Right lobe of liver (tissue), 6 donors: ENCODE results near the gene EIPR1. TPM values are rescaled to one million over a fixed set of nuclear protein-coding genes. Genes with fewer than 3 reads are reported as not detected.
A peak's percentile ranks its signal among the peaks of the same experiment; 100 is the strongest.

ENCODE experiments used
- ATAC-seq, 4 donors: fragments of 200-7000 bp; cut with Tn5 transposase; one replicate each; pipeline ENCODE4 v1.9.1; 2020; ENCODE audit warnings: mild to moderate bottlenecking in 4 of 4, moderate library complexity in 4 of 4
- DNase-seq, 3 donors: peaks; one replicate each; pipeline ENCODE4 v3.0.0-alpha.2; 2020
- H3K27ac ChIP-seq, 3 donors: fragments of 200-600 bp; one replicate each; pipeline ENCODE4 v1.8.0; 2022
- H3K27me3 ChIP-seq, 2 donors: fragments of 200-600 bp; one replicate each; pipeline ENCODE4 v1.8.0; 2022
- H3K36me3 ChIP-seq, 4 donors: fragments of 200-600 bp; sonication (generic) in 1 of 4; one replicate each; pipeline versions ENCODE4 v1.5.1 to v1.8.0; 2017 to 2022; ENCODE audit warnings: control low read depth in 1 of 4
- H3K4me1 ChIP-seq, 4 donors: fragments of 200-600 bp; sonication (generic) in 1 of 4; one replicate each; pipeline versions ENCODE4 v1.5.1 to v1.8.0; 2017 to 2022; ENCODE audit warnings: control low read depth in 1 of 4
- H3K4me3 ChIP-seq, 3 donors: fragments of 200-600 bp; one replicate each; pipeline ENCODE4 v1.8.0; 2022
- H3K9me3 ChIP-seq, 4 donors: fragments of 200-600 bp; sonication (generic) in 1 of 4; one replicate each; pipeline versions ENCODE4 v1.5.1 to v1.8.0; 2017 to 2022; ENCODE audit warnings: control low read depth in 1 of 4
- POLR2A ChIP-seq: fragments of 450-650 bp; IDR thresholded peaks from one replicate; pipeline ENCODE4 v1.6.1; 2017; ENCODE audit warnings: antibody characterized with exemption, mild to moderate bottlenecking
- WGBS: methylation state at CpG from one replicate; pipeline ENCODE4 v1.1.6; 2018; ENCODE audit warnings: low coverage, low lambda C conversion rate; ENCODE audit not compliant: insufficient coverage; ENCODE audit errors: missing lambda C conversion rate; 5-methylcytosine and 5-hydroxymethylcytosine counted together
- intact Hi-C, 2 donors: fragments of 100-400 bp; cut with DNase I; formaldehyde crosslinking; loops; one replicate each; pipeline versions ENCODE4 v1.11.2 to v1.14.1; 2022
- total RNA-seq, 6 experiments: library from RNA; depleted of rRNA in 2 of 6; stranded (reverse); fragments of >200 nt in 2 of 6; fragmentation: NEBNext Ultra II Directional in 3 of 6; extraction: Animal tissue kit (Norgen Biotek cat#: 25700) in 3 of 6; gene quantifications; one replicate each; pipeline versions ENCODE4 v1.1.0 to v1.2.4, GENCODE V29; 2016 to 2023
- TF ChIP-seq, protein P1 (sequence below), 4 donors: fragments of 200-600 bp in 3 of 4; fragments of 450-650 bp in 1 of 4; IDR thresholded peaks; one replicate each; pipeline versions ENCODE4 v1.5.1 to v1.8.0; 2016 to 2022; ENCODE audit warnings: antibody characterized with exemption in 4 of 4, mild to moderate bottlenecking in 2 of 4
- donor health status: DM: no; HTN: yes; CAD: no.
- donor health status: DM: no; HTN: no; CAD: no.
- donor health status: DM: no; HTN: no; CAD: no.
- donor health status: DM: no; HTN: yes; CAD: no.
- donor health status: DM: no; HTN: yes; CAD: no.

The EIPR1 gene
- total RNA-seq, 6 experiments from 2014 or later, result 6.8 to 40.6 (median 11.6) TPM

DNA sequence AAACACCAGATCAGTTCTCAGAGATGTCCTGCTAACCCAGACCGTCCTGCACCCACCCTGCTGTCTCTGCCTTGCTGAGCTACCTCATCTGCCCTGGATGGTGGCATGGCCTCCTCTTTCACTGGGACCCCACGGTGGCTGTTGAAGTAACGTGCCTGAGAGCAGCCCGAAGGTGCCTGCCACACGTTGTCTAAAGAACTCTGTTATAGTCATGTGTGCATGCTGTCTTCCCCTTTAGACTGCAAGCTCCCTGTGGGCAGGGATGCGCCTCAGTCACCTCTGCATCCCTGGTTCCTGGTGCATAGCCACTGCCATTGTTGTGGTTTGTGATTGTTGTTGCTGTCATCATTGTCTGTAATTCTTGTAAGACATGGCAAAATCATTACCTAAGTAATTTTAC lies 235.9 kb downstream of the EIPR1 start:
- DNase-seq (peak in 1 of 3 donors; percentile 16), ATAC-seq (no peak)
- Histone ChIP-seq H3K9me3 (no peaks in the 10 kb centered on the region), H3K27ac (no peak overlapping the region), H3K36me3 (no peaks in the 10 kb centered on the region), H3K4me3 (no peak overlapping the region), H3K27me3 (no peaks in the 10 kb centered on the region), H3K4me1 (no peaks in the 10 kb centered on the region)
- intact Hi-C loops, result no loop called here
- WGBS, result 82% methylated on average over 4 of the region's 6 CpGs
- TF ChIP-seq, protein P1, sequence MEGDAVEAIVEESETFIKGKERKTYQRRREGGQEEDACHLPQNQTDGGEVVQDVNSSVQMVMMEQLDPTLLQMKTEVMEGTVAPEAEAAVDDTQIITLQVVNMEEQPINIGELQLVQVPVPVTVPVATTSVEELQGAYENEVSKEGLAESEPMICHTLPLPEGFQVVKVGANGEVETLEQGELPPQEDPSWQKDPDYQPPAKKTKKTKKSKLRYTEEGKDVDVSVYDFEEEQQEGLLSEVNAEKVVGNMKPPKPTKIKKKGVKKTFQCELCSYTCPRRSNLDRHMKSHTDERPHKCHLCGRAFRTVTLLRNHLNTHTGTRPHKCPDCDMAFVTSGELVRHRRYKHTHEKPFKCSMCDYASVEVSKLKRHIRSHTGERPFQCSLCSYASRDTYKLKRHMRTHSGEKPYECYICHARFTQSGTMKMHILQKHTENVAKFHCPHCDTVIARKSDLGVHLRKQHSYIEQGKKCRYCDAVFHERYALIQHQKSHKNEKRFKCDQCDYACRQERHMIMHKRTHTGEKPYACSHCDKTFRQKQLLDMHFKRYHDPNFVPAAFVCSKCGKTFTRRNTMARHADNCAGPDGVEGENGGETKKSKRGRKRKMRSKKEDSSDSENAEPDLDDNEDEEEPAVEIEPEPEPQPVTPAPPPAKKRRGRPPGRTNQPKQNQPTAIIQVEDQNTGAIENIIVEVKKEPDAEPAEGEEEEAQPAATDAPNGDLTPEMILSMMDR (IDR thresholded peaks at IDR 0.05), result no peak
- no peak for TF ChIP-seq POLR2A

DNA sequence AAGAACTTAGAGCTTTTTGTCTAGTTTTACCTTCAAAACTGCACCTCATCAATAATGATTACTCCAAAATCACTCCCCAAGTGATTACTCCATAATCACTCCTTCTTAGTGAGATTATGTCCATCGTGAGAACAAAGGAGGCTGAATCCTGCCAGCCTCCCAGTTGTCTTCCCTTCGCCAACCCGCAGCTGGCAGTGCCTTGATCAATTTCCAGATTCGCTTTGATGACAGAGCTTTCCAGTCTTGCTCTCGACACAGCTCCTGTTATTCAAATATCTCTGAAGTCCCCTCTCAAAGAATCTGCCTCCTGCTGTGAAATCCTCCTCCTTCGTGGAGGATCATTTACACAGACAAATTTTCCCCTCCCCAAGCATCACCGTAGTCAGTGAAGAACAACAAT lies 237.7 kb downstream of the EIPR1 start:
- TF ChIP-seq, protein P1 (IDR thresholded peaks at IDR 0.05), result no peak
- TF ChIP-seq POLR2A, result no peak
- Histone ChIP-seq H3K36me3 (no peaks in the 10 kb centered on the region), H3K27me3 (no peaks in the 10 kb centered on the region), H3K27ac (no peak overlapping the region), H3K4me3 (no peak overlapping the region), H3K4me1 (no peaks in the 10 kb centered on the region), H3K9me3 (no peaks in the 10 kb centered on the region)
- ATAC-seq (no peak), DNase-seq (no peak)
- intact Hi-C loops, result no loop called here
- 72% methylated on average over 7 of the region's 7 CpGs for WGBS

Other genes starting within 250 kb of the EIPR1 start
- gene TRAPPC12, start 1.9 kb upstream of the EIPR1 start, total RNA-seq, result 10 to 100 TPM; 39.2 to 92.4 (median 47.8) TPM
- 100 to 1,000 TPM; 165 to 470 (median 246) TPM for gene ADI1, start 141.7 kb upstream of the EIPR1 start, total RNA-seq
- 10 to 100 TPM in 3 of 6 experiments, 1 to 10 TPM in 3; 8.3 to 12.2 (median 10.0) TPM for gene RNASEH1, start 180.5 kb upstream of the EIPR1 start, total RNA-seq
- 1,000 to 10,000 TPM in 2 of 6 experiments, 100 to 1,000 TPM in 4; 366 to 1,499 (median 423) TPM for gene RPS7, start 197.4 kb upstream of the EIPR1 start, total RNA-seq
- 10 to 100 TPM; 25.2 to 58.6 (median 41.1) TPM for gene COLEC11, start 217.3 kb upstream of the EIPR1 start, total RNA-seq